RWPE2 (cell line): ENCODE measurements around the gene KCTD10.
"Not testable (repeated sequence)": the region's sequence is repeated elsewhere in the genome, so short reads cannot be mapped to it uniquely, and the experiment has no call there.

Source experiments
- ATAC-seq: fragments of 200-7000 bp; cut with Tn5 transposase; 3 replicates; pipeline ENCODE4 v1.9.1; 2021; ENCODE audit warnings: low read depth
- DNase-seq: peaks from one replicate; pipeline ENCODE4 v3.0.0-alpha.2; 2020; ENCODE audit warnings: low spot score
- H3K27ac ChIP-seq: fragments of 450-650 bp; 2 replicates; pipeline ENCODE4 v1.5.1; 2017; ENCODE audit warnings: mild to moderate bottlenecking; ENCODE audit not compliant: poor library complexity, severe bottlenecking
- H3K27me3 ChIP-seq: fragments of 250-450 bp; sonication (Bioruptor Pico); 2 replicates; pipeline ENCODE4 v1.5.1; 2021; ENCODE audit warnings: mild to moderate bottlenecking, moderate library complexity; ENCODE audit not compliant: insufficient read depth, poor library complexity, severe bottlenecking
- H3K36me3 ChIP-seq: fragments of 250-450 bp; sonication (Bioruptor Pico); 2 replicates; pipeline ENCODE4 v1.5.1; 2020; ENCODE audit warnings: low read depth, mild to moderate bottlenecking, moderate library complexity
- H3K4me1 ChIP-seq: fragments of 250-450 bp; sonication (Bioruptor Pico); 2 replicates; pipeline ENCODE4 v1.5.1; 2021; ENCODE audit warnings: mild to moderate bottlenecking, moderate library complexity; ENCODE audit not compliant: insufficient read depth, poor library complexity, severe bottlenecking
- H3K4me3 ChIP-seq: fragments of 250-450 bp; sonication (Bioruptor Pico); 2 replicates; pipeline ENCODE4 v1.5.1; 2021; ENCODE audit warnings: mild to moderate bottlenecking, moderate library complexity; ENCODE audit not compliant: severe bottlenecking
- H3K9me3 ChIP-seq: fragments of 250-450 bp; sonication (Bioruptor Pico); 2 replicates; pipeline ENCODE4 v1.5.1; 2021; ENCODE audit warnings: mild to moderate bottlenecking, moderate library complexity; ENCODE audit not compliant: severe bottlenecking
- TF ChIP-seq, protein P1 (sequence below): fragments of 450-650 bp; IDR thresholded peaks from one replicate; pipeline ENCODE4 v1.5.1; 2017; ENCODE audit warnings: mild to moderate bottlenecking, moderate library complexity; ENCODE audit not compliant: poor library complexity, severe bottlenecking

The KCTD10 gene

DNA sequence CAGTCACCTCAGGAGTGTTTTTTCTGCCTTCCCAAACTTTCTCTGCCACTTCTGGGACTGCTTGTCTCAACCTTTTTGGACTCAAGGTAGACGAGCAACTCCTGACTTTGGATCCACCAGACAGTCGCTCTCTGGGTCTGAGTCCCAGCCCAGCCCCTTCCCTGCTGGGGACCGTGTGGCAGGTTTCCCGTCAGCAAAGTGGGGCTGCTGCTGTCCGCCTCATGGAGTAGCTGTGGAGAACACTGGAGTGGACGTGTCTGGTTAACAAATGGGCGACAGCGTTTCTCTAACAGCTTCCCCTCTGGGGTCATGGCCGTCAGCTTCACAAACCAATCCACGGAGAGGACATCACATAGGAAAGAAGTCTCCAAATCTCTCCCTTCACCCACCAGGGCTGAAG lies 54.8 kb downstream of the KCTD10 start:
- no peaks in the 10 kb centered on the region for H3K4me1 ChIP-seq
- TF ChIP-seq, protein P1, sequence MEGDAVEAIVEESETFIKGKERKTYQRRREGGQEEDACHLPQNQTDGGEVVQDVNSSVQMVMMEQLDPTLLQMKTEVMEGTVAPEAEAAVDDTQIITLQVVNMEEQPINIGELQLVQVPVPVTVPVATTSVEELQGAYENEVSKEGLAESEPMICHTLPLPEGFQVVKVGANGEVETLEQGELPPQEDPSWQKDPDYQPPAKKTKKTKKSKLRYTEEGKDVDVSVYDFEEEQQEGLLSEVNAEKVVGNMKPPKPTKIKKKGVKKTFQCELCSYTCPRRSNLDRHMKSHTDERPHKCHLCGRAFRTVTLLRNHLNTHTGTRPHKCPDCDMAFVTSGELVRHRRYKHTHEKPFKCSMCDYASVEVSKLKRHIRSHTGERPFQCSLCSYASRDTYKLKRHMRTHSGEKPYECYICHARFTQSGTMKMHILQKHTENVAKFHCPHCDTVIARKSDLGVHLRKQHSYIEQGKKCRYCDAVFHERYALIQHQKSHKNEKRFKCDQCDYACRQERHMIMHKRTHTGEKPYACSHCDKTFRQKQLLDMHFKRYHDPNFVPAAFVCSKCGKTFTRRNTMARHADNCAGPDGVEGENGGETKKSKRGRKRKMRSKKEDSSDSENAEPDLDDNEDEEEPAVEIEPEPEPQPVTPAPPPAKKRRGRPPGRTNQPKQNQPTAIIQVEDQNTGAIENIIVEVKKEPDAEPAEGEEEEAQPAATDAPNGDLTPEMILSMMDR, result no peak

DNA sequence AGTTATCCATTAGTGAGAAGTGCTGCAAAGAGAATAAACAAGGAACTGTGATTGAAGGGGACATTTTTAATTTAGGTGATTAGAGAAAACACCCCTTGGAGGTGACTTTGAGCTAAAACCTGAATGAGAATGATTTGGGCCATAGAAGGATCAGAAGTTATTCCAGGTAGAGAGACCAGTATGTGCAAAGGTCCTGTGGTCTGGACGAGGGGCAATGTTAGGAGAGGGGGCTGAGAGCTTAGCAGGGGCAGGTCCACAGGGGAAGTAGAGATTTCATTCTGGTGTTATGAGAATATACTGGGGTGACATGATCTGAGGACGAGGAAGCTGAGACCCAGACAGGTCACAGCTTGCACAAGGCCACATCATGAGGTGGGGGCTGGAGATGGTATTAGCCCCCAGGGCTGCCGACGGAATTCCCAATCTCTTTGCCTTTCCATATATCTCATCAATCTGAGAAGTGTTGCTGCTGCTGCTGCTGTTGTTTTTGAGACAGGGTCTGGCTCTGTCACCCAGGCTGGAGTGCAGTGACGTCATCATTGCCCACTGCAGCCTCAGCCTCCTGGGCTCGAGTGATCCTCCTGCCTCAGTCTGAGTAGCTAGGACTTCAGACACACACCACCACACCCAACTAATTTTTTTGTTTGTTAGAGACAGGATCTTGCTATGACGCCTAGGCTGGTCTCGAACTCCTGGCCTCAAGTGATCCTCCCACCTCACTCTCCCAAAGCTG lies 55.6 kb downstream of the KCTD10 start:
- no peaks in the 10 kb centered on the region for H3K36me3 ChIP-seq
- ATAC-seq (no peak), DNase-seq (no peak)
- H3K27me3 ChIP-seq, result no peaks in the 10 kb centered on the region
- H3K4me3 ChIP-seq, result no peak overlapping the region
- no peaks in the 10 kb centered on the region for H3K9me3 ChIP-seq
- no peak overlapping the region for H3K27ac ChIP-seq
- TF ChIP-seq, protein P1, result no peak
- H3K4me1 ChIP-seq, result no peaks in the 10 kb centered on the region

More for the DNA sequence above, 54.8 kb downstream of the KCTD10 start:
- Histone ChIP-seq H3K4me3 (no peak overlapping the region), H3K27ac (no peak overlapping the region), H3K9me3 (no peaks in the 10 kb centered on the region), H3K36me3 (no peaks in the 10 kb centered on the region), H3K27me3 (no peaks in the 10 kb centered on the region)
- ATAC-seq (no peak), DNase-seq (no peak)

GRCh38 chr12:109418848-109419480 lies 58.1 kb downstream of the KCTD10 start:
- Histone ChIP-seq H3K36me3 (no peaks in the 10 kb centered on the region), H3K27ac (no peak overlapping the region), H3K4me3 (no peak overlapping the region), H3K4me1 (no peaks in the 10 kb centered on the region), H3K27me3 (no peaks in the 10 kb centered on the region), H3K9me3 (no peaks in the 10 kb centered on the region)
- TF ChIP-seq, protein P1, result no peak
- ATAC-seq, result no peak
- DNase-seq, result no peak

- H3K27ac ChIP-seq, ATAC-seq: not testable (repeated sequence)
These were observed 71.0 kb downstream of the KCTD10 start for GRCh38 chr12:109406147-109406546.

GRCh38 chr12:109404841-109405240 lies 72.3 kb downstream of the KCTD10 start:
- H3K9me3 ChIP-seq, DNase-seq, H3K27ac ChIP-seq, H3K4me1 ChIP-seq, ATAC-seq, H3K4me3 ChIP-seq, H3K36me3 ChIP-seq: not testable (repeated sequence)
- H3K27me3 ChIP-seq, result peaks cover 24% of the 10 kb centered on the region

More at GRCh38 chr12:109406147-109406546, 71.0 kb downstream of the KCTD10 start:
- peaks cover 17% of the 10 kb centered on the region for H3K27me3 ChIP-seq
- not testable (repeated sequence) for H3K4me3 ChIP-seq, H3K36me3 ChIP-seq, H3K9me3 ChIP-seq, DNase-seq, H3K4me1 ChIP-seq
